HG03439 (cell line): ENCODE measurements around the gene CCL4.
"Not testable (repeated sequence)": the region's sequence is repeated elsewhere in the genome, so short reads cannot be mapped to it uniquely, and the experiment has no call there.

Experiments
- ATAC-seq: cut with Tn5 transposase; IDR thresholded peaks from one replicate; pipeline ENCODE4 v1.9.1; 2021; ENCODE audit warnings: mild to moderate bottlenecking, moderate library complexity; ENCODE audit not compliant: unreplicated experiment

Gene CCL4

DNA sequence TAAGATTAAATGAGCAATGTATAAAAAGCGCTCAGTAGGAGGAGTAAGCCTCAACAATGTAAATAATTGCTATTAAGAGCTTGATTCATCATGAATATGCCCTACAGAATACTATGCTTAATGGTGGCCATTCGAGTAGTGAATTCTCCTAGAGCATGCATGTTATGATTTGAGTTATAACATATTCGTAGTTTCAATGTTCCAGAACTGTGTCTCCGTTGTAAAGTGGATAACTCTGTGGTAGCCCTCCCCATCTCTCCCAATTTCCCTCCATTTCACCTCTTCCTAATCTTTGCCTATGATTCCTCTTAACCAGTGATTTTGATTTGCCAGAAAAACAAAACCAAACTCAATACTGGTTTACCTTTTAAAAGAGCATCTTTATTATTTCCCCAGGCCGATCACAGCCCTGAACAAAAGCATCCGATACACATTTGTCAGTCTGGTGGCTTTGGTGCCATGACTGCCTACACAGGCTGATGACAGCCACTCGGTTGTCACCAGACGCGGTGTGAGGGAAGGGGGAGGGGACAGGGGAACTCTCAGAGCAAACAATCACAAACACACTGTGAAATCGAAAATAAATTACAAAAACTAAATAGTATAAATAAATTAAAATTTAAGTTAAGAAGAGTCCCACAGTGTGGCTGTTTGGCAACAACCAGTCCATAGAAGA, 15.6 kb upstream of the CCL4 start:
- not testable (repeated sequence) for ATAC-seq

DNA sequence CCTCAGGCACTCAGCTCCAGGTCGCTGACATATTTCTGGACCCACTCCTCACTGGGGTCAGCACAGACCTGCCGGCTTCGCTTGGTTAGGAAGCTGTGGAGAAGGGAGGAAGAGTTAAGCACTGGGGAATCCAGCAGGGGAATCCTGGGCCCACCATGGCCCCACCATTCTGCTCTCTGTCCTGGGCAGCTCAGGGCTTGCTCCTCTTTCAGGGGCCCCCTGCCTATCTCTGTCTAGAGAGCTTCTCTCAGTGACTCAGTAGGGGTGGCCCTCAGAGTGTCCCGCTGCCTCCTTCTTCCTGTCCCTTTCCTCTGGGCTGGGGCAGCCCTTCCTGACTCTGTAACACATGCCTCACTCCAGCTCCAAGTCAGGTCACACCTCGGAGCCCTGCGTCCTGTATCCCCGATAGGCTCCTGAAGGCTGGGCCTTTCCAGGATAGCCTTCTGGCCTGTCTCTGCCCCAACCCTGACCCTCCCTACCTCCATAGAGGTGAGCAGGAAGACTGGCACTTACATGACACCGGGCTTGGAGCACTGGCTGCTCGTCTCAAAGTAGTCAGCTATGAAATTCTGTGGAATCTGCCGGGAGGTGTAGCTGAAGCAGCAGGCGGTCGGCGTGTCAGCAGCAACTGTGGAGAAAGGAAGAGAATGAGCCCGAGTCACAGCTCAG, 14.8 kb upstream of the CCL4 start:
- ATAC-seq = no peak

GRCh38 chr17:36089339-36089865, 14.2 kb upstream of the CCL4 start:
- no peak for ATAC-seq

DNA sequence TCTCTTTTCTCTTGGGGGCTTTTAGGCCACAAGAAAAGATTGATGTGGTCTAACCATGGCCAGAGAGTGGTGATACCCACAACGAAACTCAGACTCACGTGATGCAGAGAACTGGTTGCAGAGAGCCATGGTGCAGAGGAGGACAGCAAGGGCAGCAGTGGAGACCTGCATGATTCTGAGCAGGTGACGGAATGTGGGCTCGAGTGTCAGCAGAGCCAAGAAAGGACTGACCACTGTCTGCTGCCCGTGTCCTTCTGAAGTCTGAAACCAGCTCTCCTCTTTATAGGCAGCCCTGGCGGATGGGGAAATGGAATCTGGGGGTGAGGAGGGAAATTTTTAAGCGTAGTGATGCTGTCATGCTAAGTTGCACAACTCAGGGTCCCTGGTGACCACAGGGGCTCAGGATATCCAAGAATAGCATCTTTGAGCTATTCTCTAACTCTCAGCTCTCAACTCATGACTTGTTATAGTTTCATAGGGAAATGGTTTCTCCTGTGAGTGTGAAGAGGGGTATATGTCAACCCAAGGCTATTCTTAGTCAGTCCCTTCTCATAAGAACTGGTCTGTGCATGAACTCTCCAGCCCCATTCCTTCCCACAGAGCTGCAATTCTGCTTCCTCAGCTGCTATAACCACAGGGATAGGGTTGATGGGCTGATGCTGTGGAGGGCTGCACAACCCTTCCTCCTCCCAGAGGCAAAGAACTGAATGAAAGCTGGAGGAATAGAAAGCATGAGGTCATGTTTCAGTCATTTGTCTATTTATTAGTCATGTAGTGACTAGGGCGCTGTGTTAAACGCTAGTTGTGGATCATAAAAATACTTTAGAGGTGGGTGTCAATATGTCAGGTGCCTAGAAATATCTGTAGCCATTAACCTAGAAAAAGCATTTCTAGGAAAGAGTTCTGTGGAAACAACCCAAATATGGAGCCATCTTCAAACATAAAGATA, 13.5 kb upstream of the CCL4 start, which contains the start of gene CCL3:
TSS of gene CCL3 (minus strand) at position 256 of the 949 bp plus-strand sequence. CDS start at position 171, 85 bp downstream.
- peak; percentile 59 for ATAC-seq

DNA sequence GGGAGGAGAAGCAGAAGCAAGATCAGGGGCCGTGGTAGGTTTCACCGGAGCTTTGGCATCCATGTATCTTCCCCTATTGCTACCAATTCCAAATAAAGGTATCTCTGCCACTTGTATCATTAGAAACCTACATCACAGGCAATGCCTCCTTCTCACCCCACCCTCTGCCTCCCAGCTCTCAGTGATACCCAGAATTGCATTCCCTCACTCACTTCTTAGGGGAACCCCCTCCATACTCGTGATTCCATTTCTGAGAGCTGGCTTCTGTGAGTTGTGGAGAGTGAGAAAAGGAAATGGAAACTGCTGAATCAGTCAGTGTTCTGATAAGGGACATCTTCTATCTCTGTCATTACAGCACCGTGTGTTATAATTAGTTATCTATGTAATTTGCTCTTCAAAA, 11.4 kb upstream of the CCL4 start:
- ATAC-seq = peak; percentile 22

DNA sequence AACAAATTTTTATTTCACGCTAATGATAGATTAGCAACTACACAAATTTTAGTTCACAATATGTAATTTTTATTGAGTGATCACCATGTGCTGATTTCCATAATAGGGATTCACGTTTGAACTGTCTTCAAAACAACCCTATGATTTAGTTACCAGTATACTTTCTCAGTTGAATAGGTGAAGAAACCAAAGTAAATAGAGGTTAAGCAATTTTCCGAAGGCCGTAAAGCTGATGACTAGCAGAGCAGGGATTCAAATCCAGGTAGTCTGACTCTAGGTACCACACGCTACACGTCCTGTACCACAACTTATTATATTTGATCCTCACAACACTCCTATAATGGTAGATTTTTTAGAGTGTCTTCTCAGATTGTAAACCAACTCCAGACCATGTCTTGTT, 10.9 kb upstream of the CCL4 start:
- ATAC-seq = not testable (repeated sequence)

DNA sequence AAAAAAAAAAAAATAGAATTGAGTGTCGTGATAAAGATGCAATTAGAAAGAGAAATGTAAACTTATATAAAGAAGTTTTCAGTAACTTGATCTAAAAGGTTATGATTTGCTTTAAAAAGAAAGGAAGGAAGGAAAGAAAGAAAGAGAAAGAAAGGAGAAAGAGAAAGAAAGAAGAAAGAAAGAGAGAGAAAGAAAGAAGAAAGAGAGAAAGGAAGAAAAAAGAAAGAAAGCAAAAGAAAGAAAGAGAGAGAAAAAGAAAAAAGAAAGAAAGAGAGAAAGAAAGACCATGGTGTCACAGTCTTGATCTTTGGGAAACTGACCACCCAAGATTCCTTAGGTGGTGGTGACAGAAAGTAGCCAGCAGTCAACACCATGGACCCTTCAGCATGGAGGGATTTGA, 9.4 kb upstream of the CCL4 start:
- ATAC-seq = no peak

DNA sequence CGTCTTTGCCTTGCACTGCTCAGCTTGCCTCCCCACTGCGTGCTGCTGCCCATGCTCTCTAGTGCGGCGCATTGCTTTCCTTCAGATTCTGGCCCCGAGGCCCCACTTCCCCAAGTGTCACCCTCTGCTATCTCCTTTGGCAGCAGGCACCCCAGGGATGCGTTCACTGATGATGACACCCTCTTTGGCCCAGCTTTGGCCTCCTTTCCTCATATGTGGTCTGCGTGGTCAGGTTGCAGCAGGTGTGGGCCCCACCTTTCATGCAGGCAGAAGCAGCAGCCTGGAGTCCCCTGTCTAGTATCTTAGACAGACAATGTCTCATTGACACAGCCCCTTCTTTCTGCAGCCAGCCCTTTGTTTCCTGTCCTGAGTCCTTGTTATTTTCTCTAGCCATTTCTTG, 8.9 kb upstream of the CCL4 start:
- ATAC-seq = no peak

DNA sequence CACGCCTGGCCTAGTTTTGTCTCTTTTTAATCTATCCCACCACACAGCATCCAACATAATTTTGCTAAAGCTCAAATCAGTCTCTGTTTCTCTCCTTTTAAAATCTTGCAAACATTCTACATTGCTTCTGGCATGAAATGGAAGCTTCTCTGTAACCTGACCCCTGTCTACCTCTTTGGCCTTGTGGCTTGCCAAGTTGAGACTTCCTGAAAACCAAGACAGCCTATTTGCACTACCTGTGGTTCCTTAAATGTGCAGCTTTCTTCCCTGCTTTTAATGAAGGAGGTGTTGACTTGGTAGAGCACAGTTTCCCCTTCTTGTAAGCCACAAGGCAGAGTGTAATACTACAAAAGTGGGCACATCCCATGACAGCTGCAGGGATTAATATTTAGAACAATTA, 7.6 kb upstream of the CCL4 start:
- no peak for ATAC-seq

DNA sequence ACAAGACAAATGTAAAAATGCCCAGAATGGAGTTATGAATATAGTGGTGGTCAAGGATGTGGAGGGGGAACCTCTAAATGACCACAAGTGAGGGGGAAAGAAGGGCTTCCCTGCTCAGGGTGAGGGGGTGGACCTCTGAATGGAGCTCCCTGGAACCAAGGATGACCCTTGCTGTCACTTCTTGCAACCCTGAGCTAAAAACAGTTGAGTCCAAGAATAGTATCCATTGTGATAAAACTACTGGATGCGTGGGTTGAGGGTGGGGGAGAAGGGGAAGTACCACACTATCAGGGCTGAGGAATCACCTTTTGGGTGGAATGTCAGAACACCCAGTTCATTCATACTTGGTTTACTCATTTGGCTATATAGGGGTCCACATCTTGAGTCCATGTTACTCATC, 4.6 kb upstream of the CCL4 start:
- ATAC-seq = not testable (repeated sequence)

GRCh38 chr17:36104246-36104645, 619 bp downstream of the CCL4 start:
- ATAC-seq = not testable (repeated sequence)

DNA sequence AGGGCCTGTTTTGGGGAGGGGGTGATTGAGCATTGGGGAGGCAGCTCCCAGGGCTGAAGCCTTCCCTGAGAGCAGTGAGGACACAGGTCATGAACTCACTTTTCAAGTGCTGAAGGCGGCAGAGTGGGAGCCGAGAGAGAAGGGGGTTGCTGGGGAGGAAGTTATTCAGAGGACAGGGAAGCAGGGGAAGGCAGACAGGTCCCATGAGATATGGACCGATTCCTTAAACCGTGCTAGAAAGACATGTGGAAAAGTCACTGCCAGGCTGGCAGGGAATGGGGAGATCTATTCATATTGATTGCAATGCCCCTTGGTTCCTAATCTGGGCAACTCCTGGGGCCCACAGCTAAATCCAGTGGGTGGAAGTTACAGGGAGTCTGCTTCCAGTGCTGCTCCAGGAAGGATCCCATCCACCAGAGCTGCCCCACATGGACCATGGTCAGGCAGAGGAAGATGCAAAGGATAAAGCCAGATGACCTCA, 1.1 kb downstream of the CCL4 start:
- no peak for ATAC-seq

- no peak for ATAC-seq
These were observed 2.3 kb downstream of the CCL4 start for GRCh38 chr17:36105781-36106492.

- ATAC-seq = no peak
These were observed 2.8 kb downstream of the CCL4 start for GRCh38 chr17:36106493-36106835.

- no peak for ATAC-seq
These were observed 4.0 kb downstream of the CCL4 start for GRCh38 chr17:36107660-36108059.

- ATAC-seq = not testable (repeated sequence)
These were observed 4.6 kb downstream of the CCL4 start for GRCh38 chr17:36108265-36108664.

DNA sequence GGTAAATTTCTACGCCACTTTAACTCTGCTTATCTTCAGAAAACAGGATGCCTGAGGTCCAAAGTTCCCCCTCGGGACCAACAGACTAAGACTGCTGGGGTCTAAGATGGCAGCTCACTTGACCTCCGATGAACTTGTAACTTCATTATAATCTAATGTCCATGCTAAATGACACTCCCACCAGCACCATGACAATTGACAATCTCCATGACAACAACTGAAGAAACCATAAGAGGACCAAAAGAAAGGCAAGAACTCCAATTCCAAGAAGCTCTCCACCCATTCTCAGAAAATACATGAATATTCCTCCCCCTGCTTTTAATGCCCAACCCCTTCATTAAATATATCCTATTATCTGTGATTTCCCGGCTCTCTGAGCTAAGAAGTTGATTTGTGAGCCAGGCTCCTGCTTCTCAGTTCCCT, 7.5 kb downstream of the CCL4 start:
- no peak for ATAC-seq

DNA sequence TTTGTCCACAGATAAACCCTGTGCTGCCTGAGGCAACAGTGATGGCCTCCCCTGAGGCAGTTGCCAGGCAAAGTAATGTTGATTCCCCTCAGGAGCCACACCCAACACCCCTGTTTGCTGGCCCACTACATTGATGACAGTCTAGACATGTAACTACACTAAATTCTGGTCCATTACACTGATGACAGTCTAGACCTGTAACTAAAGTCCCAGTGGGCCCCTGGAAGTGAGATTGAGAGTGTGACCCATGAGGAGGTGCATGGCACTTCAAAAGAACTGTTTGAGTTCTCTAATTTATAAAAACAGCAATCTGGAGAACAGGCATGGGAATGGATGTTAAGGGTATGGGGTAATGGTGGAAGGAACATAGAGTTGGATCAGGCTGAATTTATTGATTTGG, 8.9 kb downstream of the CCL4 start:
- ATAC-seq = no peak

DNA sequence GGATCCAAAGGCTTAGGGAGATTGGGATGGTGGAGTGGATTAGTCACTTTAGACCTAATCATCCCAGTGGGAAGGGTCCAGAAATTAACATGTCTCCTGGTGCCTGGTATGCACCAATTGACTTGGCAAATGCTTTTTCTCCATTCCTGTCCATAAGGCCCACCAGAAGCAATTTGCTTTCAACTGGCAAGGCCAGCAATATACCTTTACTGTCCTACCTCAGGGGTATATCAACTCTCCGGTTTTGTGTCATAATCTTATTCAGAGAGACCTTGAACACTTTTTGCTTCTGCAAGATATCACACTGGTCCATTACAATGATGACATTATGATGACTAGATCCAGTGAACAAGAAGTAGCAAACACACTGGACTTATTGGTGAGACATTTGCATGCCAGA, 9.5 kb downstream of the CCL4 start:
- ATAC-seq = not testable (repeated sequence)

DNA sequence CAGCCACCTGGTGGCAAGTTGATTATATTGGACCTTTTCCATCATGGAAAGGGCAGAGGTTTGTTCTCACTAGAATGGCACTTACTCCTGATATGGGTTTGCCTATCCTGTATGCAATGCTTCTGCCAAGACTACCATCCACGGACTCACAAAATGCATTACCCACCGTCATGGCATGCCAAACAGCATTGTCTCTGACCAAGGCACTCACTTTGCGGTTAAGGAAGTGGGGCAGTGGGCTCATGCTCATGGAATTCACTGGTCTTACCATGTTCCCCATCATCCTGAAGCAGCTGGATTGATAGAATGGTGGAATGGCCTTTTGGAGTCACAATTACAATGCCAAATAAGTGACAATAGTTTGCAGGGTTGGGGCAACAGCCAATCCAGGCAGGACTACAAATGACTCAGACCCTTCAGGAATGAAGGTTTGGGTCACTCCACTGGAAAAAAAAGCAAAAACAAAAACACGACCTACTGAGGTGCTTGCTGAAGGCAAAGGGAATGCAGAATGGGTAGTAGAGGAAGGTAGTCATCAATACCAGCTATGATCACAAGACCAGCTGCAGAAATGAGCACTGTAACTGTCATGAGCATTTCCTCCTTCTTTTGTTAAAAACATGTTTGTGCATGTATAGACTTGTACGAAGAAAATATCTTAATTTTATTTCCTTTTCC, 11.5 kb downstream of the CCL4 start:
- not testable (repeated sequence) for ATAC-seq
